Neuron (in vitro differentiated cells): ENCODE data around the gene CCDC149.

Source experiments
- H2AFZ ChIP-seq: one replicate; pipeline ENCODE4 v1.6.1; 2013; ENCODE audit warnings: low read depth, mild to moderate bottlenecking, inconsistent platforms, low read length, moderate library complexity
- H3K27me3 ChIP-seq: one replicate; pipeline ENCODE4 v1.6.1; 2013; ENCODE audit warnings: low read length; ENCODE audit not compliant: insufficient read depth
- H3K36me3 ChIP-seq: one replicate; pipeline ENCODE4 v1.6.1; 2013; ENCODE audit warnings: low read length; ENCODE audit not compliant: insufficient read depth
- H3K4me1 ChIP-seq: one replicate; pipeline ENCODE4 v1.6.1; 2013; ENCODE audit warnings: low read length; ENCODE audit not compliant: insufficient read depth
- H3K4me3 ChIP-seq: 2 replicates; pipeline ENCODE4 v1.5.1; 2013; ENCODE audit warnings: mild to moderate bottlenecking, low read length, moderate library complexity
- H3K9me3 ChIP-seq: one replicate; pipeline ENCODE4 v1.6.1; 2013; ENCODE audit warnings: low read length

CCDC149 gene

GRCh38 chr4:24928708-24929107 is 15.9 kb upstream of the CCDC149 start:
- Histone ChIP-seq H3K4me3 (no peak overlapping the region), H3K27me3 (peaks cover 13% of the 10 kb centered on the region), H3K9me3 (no peaks in the 10 kb centered on the region), H2AFZ (no peak overlapping the region), H3K36me3 (no peaks in the 10 kb centered on the region), H3K4me1 (no peaks in the 10 kb centered on the region)

GRCh38 chr4:24927049-24927448 is 14.2 kb upstream of the CCDC149 start:
- no peaks in the 10 kb centered on the region for H3K36me3 ChIP-seq
- H3K27me3 ChIP-seq: peaks cover 13% of the 10 kb centered on the region
- no peaks in the 10 kb centered on the region for H3K4me1 ChIP-seq
- no peaks in the 10 kb centered on the region for H3K9me3 ChIP-seq
- no peak overlapping the region for H2AFZ ChIP-seq
- no peak overlapping the region for H3K4me3 ChIP-seq

DNA sequence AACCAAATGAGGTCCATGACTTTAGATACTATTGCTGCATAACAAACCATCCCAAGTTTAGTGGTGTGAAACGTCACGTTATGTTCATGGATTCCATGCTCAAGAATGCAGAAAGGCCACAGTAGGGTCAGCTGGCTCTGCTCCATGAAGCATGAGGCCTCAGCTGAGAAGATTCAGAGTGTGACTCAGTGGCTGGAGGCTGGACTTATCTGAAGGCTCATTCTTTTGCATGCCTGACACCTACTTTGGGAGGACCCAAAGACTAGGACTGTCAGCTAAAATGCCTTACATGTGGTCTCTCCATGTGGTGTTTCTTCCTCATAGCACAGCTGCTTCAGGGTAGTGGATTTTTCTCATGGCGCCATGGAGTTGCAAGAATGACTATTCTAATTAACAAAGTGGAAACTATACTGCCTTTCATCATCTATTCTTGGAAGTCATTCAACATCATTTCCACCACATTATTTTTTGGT is 11.5 kb upstream of the CCDC149 start:
- Histone ChIP-seq H3K4me3 (no peak overlapping the region), H3K36me3 (no peaks in the 10 kb centered on the region), H2AFZ (no peak overlapping the region), H3K27me3 (peaks cover 9% of the 10 kb centered on the region), H3K9me3 (no peaks in the 10 kb centered on the region), H3K4me1 (no peaks in the 10 kb centered on the region)

DNA sequence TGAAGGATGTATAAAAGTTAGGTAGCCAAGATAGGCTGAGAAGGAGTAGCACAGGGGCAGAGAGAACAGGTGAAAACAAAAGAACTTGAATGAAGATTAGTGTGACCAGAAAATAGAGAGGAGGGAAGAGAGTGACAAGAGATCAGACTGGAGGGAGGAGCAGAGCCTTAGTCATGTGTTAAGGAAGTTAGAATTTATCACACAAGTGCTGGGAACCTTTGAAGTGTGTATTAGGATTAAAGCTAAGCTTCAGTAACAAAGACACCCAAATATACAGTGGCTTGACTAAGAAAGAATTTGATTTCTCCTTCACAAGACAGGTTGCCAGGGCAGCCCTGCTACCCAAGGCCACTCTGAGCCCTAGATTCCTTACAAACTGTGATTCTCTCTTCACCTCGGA is 10.7 kb upstream of the CCDC149 start:
- H3K4me1 ChIP-seq: no peaks in the 10 kb centered on the region
- H3K27me3 ChIP-seq: peaks cover 8% of the 10 kb centered on the region
- H3K9me3 ChIP-seq: no peaks in the 10 kb centered on the region
- no peak overlapping the region for H3K4me3 ChIP-seq
- no peak overlapping the region for H2AFZ ChIP-seq
- no peaks in the 10 kb centered on the region for H3K36me3 ChIP-seq

GRCh38 chr4:24923002-24923401 is 10.2 kb upstream of the CCDC149 start:
- Histone ChIP-seq H3K9me3 (no peaks in the 10 kb centered on the region), H2AFZ (no peak overlapping the region), H3K4me3 (no peak overlapping the region), H3K36me3 (no peaks in the 10 kb centered on the region), H3K4me1 (peaks cover under 1% of the 10 kb centered on the region), H3K27me3 (peaks cover 6% of the 10 kb centered on the region)

DNA sequence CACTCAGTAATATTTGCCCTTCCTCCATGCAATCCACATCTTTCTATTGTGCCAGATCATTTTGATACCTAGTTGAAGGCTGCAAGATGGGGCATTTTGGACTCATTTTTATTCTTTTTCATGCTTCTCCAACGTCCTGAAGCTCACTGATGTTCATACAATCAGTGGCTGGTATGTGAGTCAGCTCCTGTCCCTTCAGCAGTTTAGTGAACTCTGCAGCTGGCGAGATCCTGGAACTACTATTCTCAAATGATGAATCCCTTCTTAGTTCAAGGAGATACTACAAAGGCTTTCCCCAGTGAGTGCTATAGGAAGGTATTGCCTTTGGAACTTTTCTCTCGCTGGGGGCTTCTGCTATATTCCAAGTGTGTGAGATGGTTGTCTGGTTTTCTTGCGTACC is 9.6 kb upstream of the CCDC149 start:
- no peak overlapping the region for H3K4me3 ChIP-seq
- no peaks in the 10 kb centered on the region for H3K9me3 ChIP-seq
- H2AFZ ChIP-seq: no peak overlapping the region
- H3K4me1 ChIP-seq: peaks cover 6% of the 10 kb centered on the region
- no peaks in the 10 kb centered on the region for H3K36me3 ChIP-seq
- peaks cover 6% of the 10 kb centered on the region for H3K27me3 ChIP-seq

GRCh38 chr4:24921491-24921890 is 8.6 kb upstream of the CCDC149 start:
- Histone ChIP-seq H3K27me3 (no peaks in the 10 kb centered on the region), H3K9me3 (no peaks in the 10 kb centered on the region), H3K36me3 (no peaks in the 10 kb centered on the region), H3K4me3 (no peak overlapping the region), H2AFZ (no peak overlapping the region), H3K4me1 (peaks cover 10% of the 10 kb centered on the region)

GRCh38 chr4:24920008-24920407 is 7.2 kb upstream of the CCDC149 start:
- H3K36me3 ChIP-seq: no peaks in the 10 kb centered on the region
- no peak overlapping the region for H3K4me3 ChIP-seq
- H3K27me3 ChIP-seq: no peaks in the 10 kb centered on the region
- H2AFZ ChIP-seq: no peak overlapping the region
- peaks cover 10% of the 10 kb centered on the region for H3K4me1 ChIP-seq
- no peaks in the 10 kb centered on the region for H3K9me3 ChIP-seq

- Histone ChIP-seq H3K36me3 (no peaks in the 10 kb centered on the region), H3K4me1 (peaks cover 10% of the 10 kb centered on the region), H3K4me3 (no peak overlapping the region), H2AFZ (peak overlapping the region; percentile 46), H3K27me3 (no peaks in the 10 kb centered on the region), H3K9me3 (peaks cover 1% of the 10 kb centered on the region)
Observed at GRCh38 chr4:24917076-24917856, 4.4 kb upstream of the CCDC149 start.

GRCh38 chr4:24915121-24915922 is 2.5 kb upstream of the CCDC149 start:
- no peaks in the 10 kb centered on the region for H3K36me3 ChIP-seq
- H3K27me3 ChIP-seq: no peaks in the 10 kb centered on the region
- H3K4me3 ChIP-seq: no peak overlapping the region
- no peak overlapping the region for H2AFZ ChIP-seq
- peaks cover 7% of the 10 kb centered on the region for H3K9me3 ChIP-seq
- H3K4me1 ChIP-seq: peaks cover 10% of the 10 kb centered on the region

DNA sequence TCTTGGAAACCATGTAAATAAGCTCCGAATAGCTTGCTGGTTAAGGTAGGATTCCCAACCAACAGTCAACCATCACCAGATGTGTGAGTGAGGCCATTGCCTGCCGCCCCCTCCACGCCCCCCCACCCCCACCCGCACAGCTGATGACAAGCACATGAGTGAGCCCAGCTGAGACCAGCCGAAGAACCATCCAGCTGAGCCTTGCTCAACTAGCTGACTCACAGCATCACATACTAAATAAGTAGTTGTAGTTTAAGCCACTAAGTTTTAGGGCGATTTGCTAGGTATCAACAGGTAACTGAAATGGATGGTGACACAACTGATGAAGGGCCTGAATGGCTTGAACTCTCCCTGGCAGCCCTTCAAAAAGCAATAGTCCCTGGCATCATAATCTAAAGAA is 1.6 kb upstream of the CCDC149 start:
- H2AFZ ChIP-seq: no peak overlapping the region
- no peak overlapping the region for H3K4me3 ChIP-seq
- H3K27me3 ChIP-seq: no peaks in the 10 kb centered on the region
- H3K4me1 ChIP-seq: peaks cover 10% of the 10 kb centered on the region
- H3K9me3 ChIP-seq: peaks cover 14% of the 10 kb centered on the region
- no peaks in the 10 kb centered on the region for H3K36me3 ChIP-seq

- Histone ChIP-seq H3K27me3 (no peaks in the 10 kb centered on the region), H2AFZ (peak overlapping the region; percentile 84), H3K9me3 (peaks cover 18% of the 10 kb centered on the region), H3K4me3 (peak overlapping the region; percentile 58), H3K36me3 (no peaks in the 10 kb centered on the region), H3K4me1 (peaks cover 10% of the 10 kb centered on the region)
Observed at GRCh38 chr4:24913119-24913485, 260 bp upstream of the CCDC149 start.

GRCh38 chr4:24910499-24910898 is 2.3 kb downstream of the CCDC149 start:
- Histone ChIP-seq H2AFZ (no peak overlapping the region), H3K4me1 (no peaks in the 10 kb centered on the region), H3K9me3 (peaks cover 18% of the 10 kb centered on the region), H3K4me3 (no peak overlapping the region), H3K36me3 (no peaks in the 10 kb centered on the region), H3K27me3 (no peaks in the 10 kb centered on the region)
